Measurements from ENCODE around the gene BIK. TPM values are rescaled to one million over a fixed set of nuclear protein-coding genes. Genes with fewer than 3 reads are reported as not detected.
A peak's percentile ranks its signal among the peaks of the same experiment; 100 is the strongest.

The BIK gene
- total RNA-seq, 6 experiments from 2014 or later, result 0.20 TPM; not detected in 5

GRCh38 chr22:43127166-43127908 is 16.8 kb downstream of the BIK start:
- no peak overlapping the region for H3K4me3 Mint-ChIP-seq
- no peaks in the 10 kb centered on the region for H3K9me3 Mint-ChIP-seq
- peak overlapping the region; percentile 75 for H3K27ac Mint-ChIP-seq
- no peaks in the 10 kb centered on the region; the same call in none of the 2 replicates for H3K27me3 Mint-ChIP-seq (ENCODE audit: insufficient read depth)
- no peaks in the 10 kb centered on the region for H3K36me3 Mint-ChIP-seq (ENCODE audit: low read depth)
- H3K4me1 Mint-ChIP-seq (ENCODE audit: low read depth), result peaks cover 14% of the 10 kb centered on the region
- TF ChIP-seq CTCF (IDR thresholded peaks at IDR 0.05), result no peak
- DNase-seq, result no peak

GRCh38 chr22:43128116-43128515 is 17.6 kb downstream of the BIK start:
- no peak for DNase-seq
- no peaks in the 10 kb centered on the region; the same call in none of the 2 replicates for H3K27me3 Mint-ChIP-seq (ENCODE audit: insufficient read depth)
- TF ChIP-seq CTCF (IDR thresholded peaks at IDR 0.05), result no peak
- peaks cover 14% of the 10 kb centered on the region for H3K4me1 Mint-ChIP-seq (ENCODE audit: low read depth)
- no peaks in the 10 kb centered on the region for H3K9me3 Mint-ChIP-seq
- H3K27ac Mint-ChIP-seq, result no peak overlapping the region
- H3K4me3 Mint-ChIP-seq, result no peak overlapping the region
- H3K36me3 Mint-ChIP-seq (ENCODE audit: low read depth), result no peaks in the 10 kb centered on the region

- peaks cover 14% of the 10 kb centered on the region for H3K4me1 Mint-ChIP-seq (ENCODE audit: low read depth)
- no peaks in the 10 kb centered on the region for H3K9me3 Mint-ChIP-seq
- peaks cover 2% of the 10 kb centered on the region for H3K27me3 Mint-ChIP-seq (ENCODE audit: insufficient read depth)
- no peak overlapping the region for H3K4me3 Mint-ChIP-seq
- no peak overlapping the region for H3K27ac Mint-ChIP-seq
- no peak for DNase-seq
- no peak for TF ChIP-seq CTCF (IDR thresholded peaks at IDR 0.05)
- H3K36me3 Mint-ChIP-seq (ENCODE audit: low read depth), result no peaks in the 10 kb centered on the region
Measured at GRCh38 chr22:43128928-43129424, 18.4 kb downstream of the BIK start.

DNA sequence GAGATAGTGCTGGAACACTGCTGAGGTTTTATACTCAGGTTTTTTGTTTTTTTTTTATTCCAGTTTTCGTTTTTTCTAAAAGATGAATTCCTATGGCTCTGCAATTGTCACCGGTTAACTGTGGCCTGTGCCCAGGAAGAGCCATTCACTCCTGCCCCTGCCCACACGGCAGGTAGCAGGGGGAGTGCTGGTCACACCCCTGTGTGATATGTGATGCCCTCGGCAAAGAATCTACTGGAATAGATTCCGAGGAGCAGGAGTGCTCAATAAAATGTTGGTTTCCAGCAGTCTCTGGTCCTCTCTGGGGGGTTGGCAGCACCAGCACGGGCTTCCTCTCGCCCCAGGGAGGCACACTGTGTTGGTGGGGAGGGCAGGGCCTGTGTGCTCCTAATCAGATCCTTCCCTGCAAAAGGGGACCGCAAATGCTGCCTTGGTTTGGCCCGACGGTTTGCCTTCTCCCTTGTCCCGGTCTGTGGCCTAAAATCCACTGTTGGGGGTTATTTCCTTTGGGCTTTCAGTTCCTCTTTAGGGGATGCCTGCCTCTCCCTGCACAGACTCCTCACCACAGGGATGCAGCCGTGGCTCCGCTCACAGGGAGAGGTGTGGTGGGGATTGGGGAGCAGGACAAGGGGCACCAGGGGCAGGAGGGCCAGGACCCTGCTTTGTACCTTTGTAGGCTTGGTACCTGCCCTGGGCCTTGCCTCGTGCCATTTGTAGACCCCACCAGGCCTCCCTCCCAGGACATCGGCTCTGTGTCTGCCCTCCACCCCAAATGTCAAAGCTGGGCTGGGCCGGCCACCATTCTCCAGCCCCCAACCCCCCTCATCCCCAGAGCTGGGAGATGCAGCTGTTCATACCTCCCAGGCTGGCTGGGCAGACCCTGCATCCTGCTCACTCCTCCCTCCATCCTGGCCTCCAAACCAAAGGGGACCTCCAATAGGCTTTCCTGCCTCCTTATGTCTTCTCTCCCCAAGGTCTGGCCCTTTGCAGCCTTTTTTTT is 19.2 kb downstream of the BIK start:
- no peak overlapping the region for H3K4me3 Mint-ChIP-seq

More for the DNA sequence above, 19.2 kb downstream of the BIK start:
- no peak overlapping the region for H3K27ac Mint-ChIP-seq
- no peak for DNase-seq
- TF ChIP-seq CTCF (IDR thresholded peaks at IDR 0.05), result no peak
- H3K27me3 Mint-ChIP-seq (ENCODE audit: insufficient read depth), result peaks cover 2% of the 10 kb centered on the region; the same call in 1 of the 2 replicates
- H3K9me3 Mint-ChIP-seq, result no peaks in the 10 kb centered on the region
- H3K36me3 Mint-ChIP-seq (ENCODE audit: low read depth), result no peaks in the 10 kb centered on the region
- peaks cover 14% of the 10 kb centered on the region for H3K4me1 Mint-ChIP-seq (ENCODE audit: low read depth)
